Testis (tissue), 3 donors: ENCODE results near the gene GOLGA8N. TPM values are rescaled to one million over a fixed set of nuclear protein-coding genes. Genes with fewer than 3 reads are reported as not detected.
A peak's percentile ranks its signal among the peaks of the same experiment; 100 is the strongest.
"Not testable (repeated sequence)": the region's sequence is repeated elsewhere in the genome, so short reads cannot be mapped to it uniquely, and the experiment has no call there.

Experiments
- DNase-seq: peaks from one replicate; pipeline ENCODE4 v3.0.0-alpha.2; 2019
- H3K27ac ChIP-seq, 2 donors: fragments of 200-600 bp; sonication (generic); one replicate each; pipeline ENCODE4 v1.5.1; 2019
- H3K27me3 ChIP-seq: fragments of 200-600 bp; sonication (generic); one replicate; pipeline ENCODE4 v1.5.1; 2019
- H3K36me3 ChIP-seq: fragments of 200-600 bp; sonication (generic); one replicate; pipeline ENCODE4 v1.5.1; 2017; ENCODE audit warnings: low read depth; ENCODE audit errors: missing control alignments
- H3K4me1 ChIP-seq: fragments of 200-600 bp; sonication (generic); one replicate; pipeline ENCODE4 v1.5.1; 2019
- H3K4me3 ChIP-seq, 2 donors: fragments of 200-600 bp; sonication (generic); one replicate each; pipeline ENCODE4 v1.5.1; 2017 to 2019
- H3K9me3 ChIP-seq: fragments of 200-600 bp; sonication (generic); one replicate; pipeline ENCODE4 v1.5.1; 2017
- POLR2A ChIP-seq: fragments of 450-650 bp; IDR thresholded peaks from one replicate; pipeline ENCODE4 v1.6.1; 2017; ENCODE audit warnings: antibody characterized with exemption, mild to moderate bottlenecking, moderate library complexity
- WGBS, 2 donors: methylation state at CpG; one replicate each; pipeline ENCODE4 v1.1.5; 2018; 5-methylcytosine and 5-hydroxymethylcytosine counted together
- intact Hi-C: fragments of 100-400 bp; cut with DNase I; formaldehyde crosslinking; loops from one replicate; pipeline ENCODE4 v1.15.1; 2023; ENCODE audit warnings: low total_unique reads
- polyA plus RNA-seq: library from polyadenylated mRNA; stranded (reverse); fragments of 350-450 nt; fragmentation: Illumina TruSeq; extraction: RNeasy Lipid Tissue Mini Kit (QIAGEN cat#74804); gene quantifications from one replicate; pipeline ENCODE4 v1.2.3, GENCODE V29; 2014; ENCODE audit warnings: low read depth, low replicate concordance; ENCODE audit not compliant: insufficient read depth
- total RNA-seq, 2 donors: library from RNA; depleted of rRNA; stranded (reverse); fragments of >200 nt; gene quantifications; one replicate each; pipeline ENCODE4 v1.2.3, GENCODE V29; 2016
- TF ChIP-seq, protein P1 (sequence below), 3 experiments: fragments of 450-650 bp in 2 of 3; fragments of 200-600 bp in 1 of 3; sonication (generic) in 1 of 3; IDR thresholded peaks; one replicate each; pipeline ENCODE4 v1.5.1; 2016 to 2019; ENCODE audit warnings: antibody characterized with exemption in 3 of 3, mild to moderate bottlenecking in 2 of 3, moderate library complexity in 1 of 3

GOLGA8N gene
- total and polyA plus RNA-seq, 3 donors from 2014 or later = 26.0 to 61.0 (median 35.3) TPM

DNA sequence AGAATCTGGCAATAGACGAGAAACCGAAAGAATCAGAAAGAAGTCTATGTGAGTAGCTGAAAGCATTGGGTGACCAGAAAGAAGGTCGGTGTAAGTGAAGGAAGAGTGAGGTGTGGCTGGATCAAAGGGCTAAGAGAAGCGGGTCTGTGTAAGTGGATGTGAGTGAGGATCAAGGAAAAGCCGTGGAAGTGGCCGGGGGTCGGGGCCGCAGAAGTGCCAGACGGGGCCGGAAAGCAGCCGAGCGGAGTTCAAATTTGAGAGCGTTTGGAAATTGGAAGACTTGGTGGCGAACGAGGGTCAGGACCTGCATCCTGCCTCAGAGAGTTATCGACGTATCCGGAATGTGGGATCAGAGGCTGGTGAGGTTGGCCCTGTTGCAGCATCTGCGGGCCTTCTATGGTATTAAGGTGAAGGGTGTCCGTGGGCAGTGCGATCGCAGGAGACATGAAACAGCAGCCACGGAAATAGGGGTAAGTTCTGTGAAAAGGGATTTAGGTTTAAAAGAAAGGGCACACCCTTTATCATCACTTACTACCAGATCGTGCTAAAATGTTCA, 22.7 kb downstream of the GOLGA8N start:
- H3K9me3 ChIP-seq, H3K27me3 ChIP-seq, H3K36me3 ChIP-seq, H3K27ac ChIP-seq, H3K4me1 ChIP-seq, DNase-seq, intact Hi-C loops: not testable (repeated sequence)
- peak overlapping the region; percentile 55 to 64 for H3K4me3 ChIP-seq
- 0 to 1% methylated on average over 22 to 24 of the region's 24 CpGs for WGBS, 2 donors

DNA sequence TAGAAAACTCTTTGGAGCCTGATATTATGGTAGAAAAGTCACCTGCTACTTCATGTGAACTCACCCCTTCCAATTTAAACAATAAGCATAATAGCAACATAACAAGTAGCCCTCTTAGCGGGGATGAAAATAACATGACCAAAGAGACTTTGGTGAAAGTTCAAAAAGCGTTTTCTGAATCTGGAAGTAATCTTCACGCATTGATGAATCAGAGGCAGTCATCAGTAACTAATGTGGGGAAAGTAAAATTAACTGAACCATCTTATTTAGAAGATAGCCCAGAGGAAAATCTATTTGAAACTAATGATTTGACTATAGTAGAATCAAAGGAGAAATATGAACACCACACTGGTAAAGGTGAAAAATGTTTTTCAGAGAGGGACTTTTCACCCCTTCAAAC, 43.2 kb downstream of the GOLGA8N start:
- H3K4me1 ChIP-seq = no peaks in the 10 kb centered on the region
- DNase-seq = no peak
- TF ChIP-seq POLR2A = no peak
- TF ChIP-seq, protein P1, sequence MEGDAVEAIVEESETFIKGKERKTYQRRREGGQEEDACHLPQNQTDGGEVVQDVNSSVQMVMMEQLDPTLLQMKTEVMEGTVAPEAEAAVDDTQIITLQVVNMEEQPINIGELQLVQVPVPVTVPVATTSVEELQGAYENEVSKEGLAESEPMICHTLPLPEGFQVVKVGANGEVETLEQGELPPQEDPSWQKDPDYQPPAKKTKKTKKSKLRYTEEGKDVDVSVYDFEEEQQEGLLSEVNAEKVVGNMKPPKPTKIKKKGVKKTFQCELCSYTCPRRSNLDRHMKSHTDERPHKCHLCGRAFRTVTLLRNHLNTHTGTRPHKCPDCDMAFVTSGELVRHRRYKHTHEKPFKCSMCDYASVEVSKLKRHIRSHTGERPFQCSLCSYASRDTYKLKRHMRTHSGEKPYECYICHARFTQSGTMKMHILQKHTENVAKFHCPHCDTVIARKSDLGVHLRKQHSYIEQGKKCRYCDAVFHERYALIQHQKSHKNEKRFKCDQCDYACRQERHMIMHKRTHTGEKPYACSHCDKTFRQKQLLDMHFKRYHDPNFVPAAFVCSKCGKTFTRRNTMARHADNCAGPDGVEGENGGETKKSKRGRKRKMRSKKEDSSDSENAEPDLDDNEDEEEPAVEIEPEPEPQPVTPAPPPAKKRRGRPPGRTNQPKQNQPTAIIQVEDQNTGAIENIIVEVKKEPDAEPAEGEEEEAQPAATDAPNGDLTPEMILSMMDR (IDR thresholded peaks at IDR 0.05) = no peak
- no peak overlapping the region for H3K4me3 ChIP-seq
- no peaks in the 10 kb centered on the region for H3K27me3 ChIP-seq
- WGBS, 2 donors = 96 to 97% methylated on average over 3 of the region's 3 CpGs
- H3K27ac ChIP-seq = no peak overlapping the region
- no peaks in the 10 kb centered on the region for H3K36me3 ChIP-seq
- intact Hi-C loops = no loop called here
- no peaks in the 10 kb centered on the region for H3K9me3 ChIP-seq

DNA sequence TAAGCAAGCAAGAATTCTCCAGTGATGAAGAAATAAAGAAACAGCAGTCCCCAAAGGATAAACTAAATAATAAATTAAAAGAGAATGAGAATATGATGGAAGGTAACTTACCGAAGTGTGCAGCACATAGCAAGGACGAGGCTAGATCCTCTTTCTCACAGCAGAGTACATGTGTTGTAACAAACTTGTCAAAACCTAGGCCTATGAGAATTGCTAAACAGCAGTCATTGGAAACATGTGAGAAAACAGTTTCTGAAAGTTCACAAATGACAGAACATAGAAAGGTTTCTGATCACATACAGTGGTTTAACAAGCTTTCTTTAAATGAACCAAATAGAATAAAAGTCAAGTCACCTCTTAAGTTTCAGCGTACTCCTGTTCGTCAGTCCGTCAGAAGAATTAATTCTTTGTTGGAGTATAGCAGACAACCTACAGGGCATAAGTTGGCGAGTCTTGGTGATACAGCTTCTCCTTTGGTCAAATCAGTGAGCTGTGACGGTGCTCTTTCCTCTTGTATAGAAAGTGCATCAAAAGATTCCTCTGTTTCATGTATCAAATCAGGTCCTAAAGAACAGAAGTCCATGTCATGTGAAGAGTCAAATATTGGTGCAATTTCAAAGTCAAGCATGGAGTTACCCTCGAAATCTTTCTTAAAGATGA, 43.8 kb downstream of the GOLGA8N start:
- no peak for DNase-seq
- H3K27ac ChIP-seq = no peak overlapping the region
- intact Hi-C loops = no loop called here
- TF ChIP-seq, protein P1 (IDR thresholded peaks at IDR 0.05) = no peak
- TF ChIP-seq POLR2A = no peak
- H3K36me3 ChIP-seq = no peaks in the 10 kb centered on the region
- H3K4me3 ChIP-seq = no peak overlapping the region
- H3K4me1 ChIP-seq = no peaks in the 10 kb centered on the region
- H3K9me3 ChIP-seq = no peaks in the 10 kb centered on the region
- WGBS, 2 donors = 94 to 96% methylated on average over 8 of the region's 8 CpGs
- H3K27me3 ChIP-seq = no peaks in the 10 kb centered on the region

DNA sequence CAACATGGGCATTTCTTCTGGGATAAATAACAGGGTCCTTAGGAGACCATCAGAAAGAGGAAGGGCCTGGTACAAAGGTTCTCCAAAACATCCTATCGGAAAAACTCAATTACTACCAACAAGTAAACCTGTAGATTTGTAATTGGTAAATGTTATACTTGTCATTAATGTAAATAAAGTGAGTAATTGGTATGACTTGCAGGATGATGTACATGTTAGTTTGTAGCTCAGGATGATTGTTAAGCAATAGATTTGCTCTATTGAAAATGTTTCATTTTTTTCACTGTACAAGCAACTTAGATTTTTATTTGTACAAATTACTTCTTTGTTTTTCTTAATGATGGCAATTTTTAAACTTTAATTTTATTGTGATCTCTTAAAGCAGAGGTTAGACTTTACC, 44.4 kb downstream of the GOLGA8N start:
- no peaks in the 10 kb centered on the region for H3K36me3 ChIP-seq
- no peaks in the 10 kb centered on the region for H3K4me1 ChIP-seq
- H3K4me3 ChIP-seq = no peak overlapping the region
- intact Hi-C loops = no loop called here
- H3K27me3 ChIP-seq = no peaks in the 10 kb centered on the region
- no peaks in the 10 kb centered on the region for H3K9me3 ChIP-seq
- no peak for DNase-seq
- no peak for TF ChIP-seq POLR2A
- TF ChIP-seq, protein P1 (IDR thresholded peaks at IDR 0.05) = no peak
- H3K27ac ChIP-seq = no peak overlapping the region
- 93 to 100% methylated on average over 1 of the region's 1 CpG for WGBS, 2 donors

DNA sequence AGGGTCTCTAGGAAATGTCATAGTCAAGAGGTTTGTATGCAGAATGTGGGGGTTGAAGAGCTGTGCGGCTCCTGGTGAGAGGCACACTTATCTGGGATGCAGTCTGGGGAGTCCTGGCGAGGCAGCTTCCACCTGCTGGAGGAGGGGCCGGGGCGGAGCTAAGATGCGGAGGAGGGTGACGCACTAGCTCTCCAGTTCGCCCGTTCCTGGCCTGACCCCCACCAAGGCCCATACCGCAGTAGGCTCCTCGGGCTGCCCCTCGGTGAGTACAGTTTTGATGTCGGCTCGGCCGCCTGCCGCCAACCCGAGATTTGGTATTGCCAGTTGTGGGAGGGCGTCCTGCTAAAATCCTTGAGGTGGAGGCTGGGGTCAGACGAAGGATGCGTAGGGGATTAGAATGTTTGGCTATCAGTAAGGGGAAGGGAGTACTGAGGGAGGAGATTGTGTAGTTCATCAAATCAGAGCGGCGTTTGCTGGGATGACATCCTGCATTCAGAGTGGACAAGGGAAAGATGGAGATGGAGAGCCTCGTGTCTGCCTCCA, 48.3 kb downstream of the GOLGA8N start, which contains the start of gene SCG5:
TSS of gene SCG5 (plus strand) at position 194 of the 543 bp plus-strand sequence. CDS start 1,883 bp downstream, outside the sequence.
- no peaks in the 10 kb centered on the region for H3K4me1 ChIP-seq
- peak within 1 kb of the TSS in 1 of 2 donors; percentile 6 for H3K4me3 ChIP-seq
- intact Hi-C loops = no loop called here
- H3K27me3 ChIP-seq = no peaks in the 10 kb centered on the region
- WGBS, 2 donors = 6 to 9% methylated on average over 21 to 22 of the region's 22 CpGs
- H3K9me3 ChIP-seq = no peaks in the 10 kb centered on the region
- no peak within 1 kb of the TSS for H3K27ac ChIP-seq
- TF ChIP-seq, protein P1 (IDR thresholded peaks at IDR 0.05) = no peak
- TF ChIP-seq POLR2A = no peak
- no peaks in the 10 kb centered on the region for H3K36me3 ChIP-seq
- DNase-seq = no peak
